HEK293 (cell line): ENCODE measurements around the gene RIMKLA.

Experiments
- GLIS2 ChIP-seq: fragments of 450-650 bp; formaldehyde crosslinking; IDR thresholded peaks from 2 replicates; pipeline ENCODE4 v1.5.1; 2016; ENCODE audit warnings: missing biosample characterization, missing genetic modification characterization
- HIC1 ChIP-seq: fragments of 450-650 bp; formaldehyde crosslinking; IDR thresholded peaks from 2 replicates; pipeline ENCODE4 v1.5.1; 2016; ENCODE audit warnings: missing biosample characterization, missing genetic modification characterization
- INSM2 ChIP-seq: fragments of 450-650 bp; formaldehyde crosslinking; IDR thresholded peaks from 2 replicates; pipeline ENCODE4 v1.5.1; 2016; ENCODE audit warnings: missing biosample characterization, missing genetic modification characterization
- KLF16 ChIP-seq: fragments of 450-650 bp; formaldehyde crosslinking; IDR thresholded peaks from 2 replicates; pipeline ENCODE4 v1.5.1; 2017; ENCODE audit warnings: missing biosample characterization, missing genetic modification characterization
- KLF8 ChIP-seq: fragments of 450-650 bp; formaldehyde crosslinking; IDR thresholded peaks from 2 replicates; pipeline ENCODE4 v1.5.1; 2016; ENCODE audit warnings: missing biosample characterization, missing genetic modification characterization
- OSR2 ChIP-seq: fragments of 450-650 bp; formaldehyde crosslinking; IDR thresholded peaks from 2 replicates; pipeline ENCODE4 v1.5.1; 2016; ENCODE audit warnings: missing biosample characterization, missing genetic modification characterization
- PRDM4 ChIP-seq: fragments of 450-650 bp; formaldehyde crosslinking; IDR thresholded peaks from 2 replicates; pipeline ENCODE4 v1.5.1; 2017; ENCODE audit warnings: missing biosample characterization, missing genetic modification characterization
- WT1 ChIP-seq: fragments of 450-650 bp; formaldehyde crosslinking; IDR thresholded peaks from 2 replicates; pipeline ENCODE4 v1.5.1; 2016; ENCODE audit warnings: missing biosample characterization, missing genetic modification characterization
- ZBTB1 ChIP-seq: fragments of 450-650 bp; formaldehyde crosslinking; IDR thresholded peaks from 2 replicates; pipeline ENCODE4 v1.5.1; 2016; ENCODE audit warnings: missing biosample characterization, missing genetic modification characterization
- ZFP37 ChIP-seq: fragments of 450-650 bp; formaldehyde crosslinking; IDR thresholded peaks from 2 replicates; pipeline ENCODE4 v1.5.1; 2016; ENCODE audit warnings: missing biosample characterization, missing genetic modification characterization
- ZIC2 ChIP-seq: fragments of 450-650 bp; formaldehyde crosslinking; IDR thresholded peaks from 2 replicates; pipeline ENCODE4 v1.5.1; 2016; ENCODE audit warnings: missing biosample characterization, missing genetic modification characterization
- ZNF138 ChIP-seq: fragments of 450-650 bp; formaldehyde crosslinking; IDR thresholded peaks from 2 replicates; pipeline ENCODE4 v1.5.1; 2016; ENCODE audit warnings: missing biosample characterization, missing genetic modification characterization, borderline replicate concordance
- ZNF169 ChIP-seq: fragments of 450-650 bp; formaldehyde crosslinking; IDR thresholded peaks from 2 replicates; pipeline ENCODE4 v1.5.1; 2016; ENCODE audit warnings: missing biosample characterization, missing genetic modification characterization
- ZNF23 ChIP-seq: fragments of 450-650 bp; formaldehyde crosslinking; IDR thresholded peaks from 2 replicates; pipeline ENCODE4 v1.5.1; 2016; ENCODE audit warnings: missing biosample characterization, missing genetic modification characterization, borderline replicate concordance
- ZNF24 ChIP-seq: fragments of 450-650 bp; formaldehyde crosslinking; IDR thresholded peaks from 2 replicates; pipeline ENCODE4 v1.5.1; 2016; ENCODE audit warnings: missing biosample characterization, missing genetic modification characterization
- ZNF274 ChIP-seq, 2 experiments: fragments of 200-500 bp in 1 of 2; fragments of 450-650 bp in 1 of 2; sonication (Bioruptor generic) in 1 of 2; formaldehyde crosslinking in 1 of 2; IDR thresholded peaks; 2 replicates each; pipeline versions ENCODE4 v1.5.1 to v1.6.1; 2014 to 2016; ENCODE audit warnings: borderline replicate concordance in 1 of 2, inconsistent platforms in 1 of 2, low read length in 1 of 2, missing biosample characterization in 1 of 2, missing genetic modification characterization in 1 of 2
- ZNF423 ChIP-seq: fragments of 450-650 bp; formaldehyde crosslinking; IDR thresholded peaks from 2 replicates; pipeline ENCODE4 v1.5.1; 2016; ENCODE audit warnings: missing biosample characterization, missing genetic modification characterization
- ZNF501 ChIP-seq: fragments of 450-650 bp; formaldehyde crosslinking; IDR thresholded peaks from 2 replicates; pipeline ENCODE4 v1.5.1; 2016; ENCODE audit warnings: missing biosample characterization, missing genetic modification characterization
- ZNF513 ChIP-seq: fragments of 450-650 bp; IDR thresholded peaks from 2 replicates; pipeline ENCODE4 v1.5.1; 2018; ENCODE audit warnings: missing biosample characterization, missing genetic modification characterization
- ZNF555 ChIP-seq: fragments of 450-650 bp; formaldehyde crosslinking; conservative IDR thresholded peaks from 2 replicates; pipeline ENCODE4 v1.5.1; 2017; ENCODE audit warnings: missing biosample characterization, mild to moderate bottlenecking, missing genetic modification characterization, inconsistent platforms
- ZNF600 ChIP-seq: fragments of 450-650 bp; formaldehyde crosslinking; IDR thresholded peaks from 2 replicates; pipeline ENCODE4 v1.5.1; 2016; ENCODE audit warnings: missing biosample characterization, missing genetic modification characterization
- ZNF629 ChIP-seq: fragments of 450-650 bp; formaldehyde crosslinking; IDR thresholded peaks from 2 replicates; pipeline ENCODE4 v1.5.1; 2017; ENCODE audit warnings: missing biosample characterization, missing genetic modification characterization
- ZNF645 ChIP-seq: fragments of 450-650 bp; formaldehyde crosslinking; IDR thresholded peaks from 2 replicates; pipeline ENCODE4; 2016; ENCODE audit warnings: missing biosample characterization, missing genetic modification characterization
- ZNF670 ChIP-seq: fragments of 450-650 bp; formaldehyde crosslinking; IDR thresholded peaks from 2 replicates; pipeline ENCODE4 v1.5.1; 2016; ENCODE audit warnings: missing biosample characterization, missing genetic modification characterization, low read depth
- ZNF776 ChIP-seq: fragments of 450-650 bp; formaldehyde crosslinking; IDR thresholded peaks from 2 replicates; pipeline ENCODE4 v1.5.0; 2017; ENCODE audit warnings: missing biosample characterization, missing genetic modification characterization, borderline replicate concordance
- ZSCAN18 ChIP-seq: fragments of 450-650 bp; formaldehyde crosslinking; IDR thresholded peaks from 2 replicates; pipeline ENCODE4 v1.5.1; 2016; ENCODE audit warnings: missing biosample characterization, missing genetic modification characterization

Gene RIMKLA

GRCh38 chr1:42420911-42421585 lies 40.5 kb downstream of the RIMKLA start (continued):
- TF ChIP-seq ZNF776 (tag by site-specific recombination) (no peak), ZIC2 (peak; percentile 61), ZNF670 (tag by site-specific recombination) (no peak), ZNF501 (no peak), GLIS2 (tag by site-specific recombination) (peak; percentile 28; the same call in 1 of the 2 replicates), ZNF423 (tag by site-specific recombination) (no peak), ZNF629 (peak; percentile 70), WT1 (tag by site-specific recombination) (no peak), ZNF555 (tag by site-specific recombination) (no peak), OSR2 (tag by site-specific recombination) (peak; percentile 97), INSM2 (no peak), ZBTB1 (tag by site-specific recombination) (no peak), ZNF513 (tag by site-specific recombination) (no peak), ZNF169 (tag by site-specific recombination) (no peak), PRDM4 (0 out of 2 replicates have a peak, but pooled peaks have one; percentile 18), ZNF138 (no peak), ZNF600 (tag by site-specific recombination) (no peak), ZNF274 (IDR thresholded peaks at IDR 0.05; ENCODE audit: low read length) (no peak), ZNF274 (tag by site-specific recombination; IDR thresholded peaks at IDR 0.05; ENCODE audit: borderline replicate concordance) (no peak), ZSCAN18 (tag by site-specific recombination) (no peak), KLF8 (tag by site-specific recombination) (no peak), HIC1 (tag by site-specific recombination) (no peak), ZNF24 (tag by site-specific recombination) (no peak), ZNF645 (tag by site-specific recombination) (no peak), KLF16 (tag by site-specific recombination) (no peak), ZNF23 (tag by site-specific recombination) (no peak), ZFP37 (tag by site-specific recombination) (no peak)
